ENCODE results near the gene SCEL. TPM values are rescaled to one million over a fixed set of nuclear protein-coding genes. Genes with fewer than 3 reads are reported as not detected.

Gene SCEL
- total and polyA plus RNA-seq, 2 experiments from 2014 or later, result not detected

- TF ChIP-seq ZNF462 (CRISPR knock-in tag; IDR thresholded peaks at IDR 0.05) (no peak), NANOG (IDR thresholded peaks at IDR 0.05; ENCODE audit: borderline replicate concordance) (no peak), EZH2 (IDR thresholded peaks at IDR 0.05; ENCODE audit: low read depth, unreplicated experiment) (no peak), STAT1 (IDR thresholded peaks at IDR 0.05; ENCODE audit: unreplicated experiment) (no peak), POLR2AphosphoS5 (IDR thresholded peaks at IDR 0.05; ENCODE audit: low read depth) (no peak)
- TF ChIP-seq, protein P1, sequence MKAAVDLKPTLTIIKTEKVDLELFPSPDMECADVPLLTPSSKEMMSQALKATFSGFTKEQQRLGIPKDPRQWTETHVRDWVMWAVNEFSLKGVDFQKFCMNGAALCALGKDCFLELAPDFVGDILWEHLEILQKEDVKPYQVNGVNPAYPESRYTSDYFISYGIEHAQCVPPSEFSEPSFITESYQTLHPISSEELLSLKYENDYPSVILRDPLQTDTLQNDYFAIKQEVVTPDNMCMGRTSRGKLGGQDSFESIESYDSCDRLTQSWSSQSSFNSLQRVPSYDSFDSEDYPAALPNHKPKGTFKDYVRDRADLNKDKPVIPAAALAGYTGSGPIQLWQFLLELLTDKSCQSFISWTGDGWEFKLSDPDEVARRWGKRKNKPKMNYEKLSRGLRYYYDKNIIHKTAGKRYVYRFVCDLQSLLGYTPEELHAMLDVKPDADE (IDR thresholded peaks at IDR 0.05), result no peak
- H3K36me3 ChIP-seq (ENCODE audit: insufficient read depth), result no peaks in the 10 kb centered on the region
- no peak overlapping the region for H3K4me3 ChIP-seq
- ATAC-seq (no peak), DNase-seq (ENCODE audit: low spot score) (no peak)
- Mint-ChIP-seq H3K27me3 (ENCODE audit: insufficient read depth, low read depth, poor library complexity) (no peaks in the 10 kb centered on the region), H3K36me3 (ENCODE audit: low read depth) (no peaks in the 10 kb centered on the region), H3K4me3 (no peak overlapping the region), H3K27ac (no peak overlapping the region), H3K4me1 (peaks cover 5% of the 10 kb centered on the region), H3K9me3 (no peaks in the 10 kb centered on the region)
- no peak overlapping the region for H3K4me2 ChIP-seq
- no peaks in the 10 kb centered on the region for H3K27me3 ChIP-seq (ENCODE audit: insufficient read depth)
- no peaks in the 10 kb centered on the region for H4K20me1 ChIP-seq (replicated peaks; ENCODE audit: insufficient read depth)
- H3K27ac ChIP-seq (ENCODE audit: low read depth), result no peak overlapping the region
- H3K79me2 ChIP-seq (replicated peaks; ENCODE audit: insufficient read depth), result no peaks in the 10 kb centered on the region
- H3F3A ChIP-seq (replicated peaks; ENCODE audit: low read depth), result no peaks in the 10 kb centered on the region
- H3K4me1 ChIP-seq (ENCODE audit: insufficient read depth), result no peaks in the 10 kb centered on the region
- H3K9me2 ChIP-seq (ENCODE audit: insufficient read depth), result no peaks in the 10 kb centered on the region
- no peak overlapping the region for H2AFZ ChIP-seq
Observed at GRCh38 chr13:77548594-77548993, 13.1 kb downstream of the SCEL start.
